Loucy (cell line): ENCODE results near the gene ATRNL1.

Source experiments
- EZH2phosphoT487 ChIP-seq: fragments of 200-600 bp; IDR thresholded peaks from 2 replicates; pipeline ENCODE4 v1.6.1; 2018; ENCODE audit warnings: antibody characterized with exemption, mild to moderate bottlenecking, moderate library complexity, borderline replicate concordance
- TF ChIP-seq, protein P1 (sequence below): fragments of 200-600 bp; sonication (generic); conservative IDR thresholded peaks from 2 replicates; pipeline ENCODE4 v1.5.1; 2014; ENCODE audit warnings: mild to moderate bottlenecking, antibody characterized with exemption, low read length

DNA sequence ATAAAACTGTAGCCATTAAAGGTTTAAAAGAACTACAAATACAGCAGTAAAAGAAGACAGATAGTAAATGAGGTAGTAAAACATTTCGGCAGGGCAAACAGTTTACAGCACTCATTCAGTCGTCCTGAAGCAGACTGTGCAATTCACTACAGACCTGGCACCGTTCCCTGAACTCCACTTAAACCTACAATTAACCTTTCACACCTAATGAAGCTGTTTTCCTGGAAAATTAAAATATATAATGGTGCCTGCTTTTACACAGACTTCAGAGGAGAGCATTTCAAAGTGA, 844.5 kb downstream of the ATRNL1 start:
- TF ChIP-seq, protein P1, sequence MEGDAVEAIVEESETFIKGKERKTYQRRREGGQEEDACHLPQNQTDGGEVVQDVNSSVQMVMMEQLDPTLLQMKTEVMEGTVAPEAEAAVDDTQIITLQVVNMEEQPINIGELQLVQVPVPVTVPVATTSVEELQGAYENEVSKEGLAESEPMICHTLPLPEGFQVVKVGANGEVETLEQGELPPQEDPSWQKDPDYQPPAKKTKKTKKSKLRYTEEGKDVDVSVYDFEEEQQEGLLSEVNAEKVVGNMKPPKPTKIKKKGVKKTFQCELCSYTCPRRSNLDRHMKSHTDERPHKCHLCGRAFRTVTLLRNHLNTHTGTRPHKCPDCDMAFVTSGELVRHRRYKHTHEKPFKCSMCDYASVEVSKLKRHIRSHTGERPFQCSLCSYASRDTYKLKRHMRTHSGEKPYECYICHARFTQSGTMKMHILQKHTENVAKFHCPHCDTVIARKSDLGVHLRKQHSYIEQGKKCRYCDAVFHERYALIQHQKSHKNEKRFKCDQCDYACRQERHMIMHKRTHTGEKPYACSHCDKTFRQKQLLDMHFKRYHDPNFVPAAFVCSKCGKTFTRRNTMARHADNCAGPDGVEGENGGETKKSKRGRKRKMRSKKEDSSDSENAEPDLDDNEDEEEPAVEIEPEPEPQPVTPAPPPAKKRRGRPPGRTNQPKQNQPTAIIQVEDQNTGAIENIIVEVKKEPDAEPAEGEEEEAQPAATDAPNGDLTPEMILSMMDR = no peak
- no peak for TF ChIP-seq EZH2phosphoT487
